BE2C (cell line): ENCODE results near the gene GRIK1.

Experiments used
- DNase-seq: peaks from one replicate; pipeline ENCODE4 v3.0.0-alpha.2; 2020
- H3K27me3 ChIP-seq: fragments of 250-450 bp; sonication (Bioruptor Pico); 2 replicates; pipeline ENCODE4 v1.5.1; 2020; ENCODE audit warnings: mild to moderate bottlenecking
- H3K36me3 ChIP-seq: fragments of 250-450 bp; sonication (Bioruptor Pico); 2 replicates; pipeline ENCODE4 v1.5.1; 2020; ENCODE audit warnings: mild to moderate bottlenecking
- H3K4me1 ChIP-seq: fragments of 250-450 bp; sonication (Bioruptor Pico); 2 replicates; pipeline ENCODE4 v1.5.1; 2020
- H3K4me3 ChIP-seq: 2 replicates; pipeline ENCODE4 v1.5.1; 2011; ENCODE audit warnings: low read depth, low read length
- H3K9me3 ChIP-seq: fragments of 250-450 bp; sonication (Bioruptor Pico); 2 replicates; pipeline ENCODE4 v1.5.1; 2020
- TF ChIP-seq, protein P1 (sequence below): IDR thresholded peaks from 2 replicates; pipeline ENCODE4 v1.5.1; 2012; ENCODE audit warnings: mild to moderate bottlenecking, low read depth, low read length

GRIK1 gene

DNA sequence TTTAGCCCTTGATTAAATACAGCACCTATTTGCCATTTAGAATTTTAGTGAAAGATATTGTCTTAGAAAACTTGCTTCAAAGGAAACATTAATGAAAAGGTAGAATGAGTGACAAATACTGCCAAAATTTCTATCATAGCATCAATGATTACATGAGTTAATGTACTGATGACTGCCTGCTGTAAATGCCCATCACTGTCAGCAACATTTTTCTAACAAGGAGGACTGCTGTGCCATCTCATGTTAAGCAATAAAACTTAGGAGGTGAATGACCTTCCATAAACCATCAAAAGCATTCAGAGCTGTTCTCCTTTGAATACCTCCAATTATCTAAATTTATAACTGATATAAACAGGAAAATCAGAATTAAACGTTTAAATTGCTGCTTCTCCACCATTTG, 54.3 kb downstream of the GRIK1 start:
- no peak for DNase-seq
- TF ChIP-seq, protein P1, sequence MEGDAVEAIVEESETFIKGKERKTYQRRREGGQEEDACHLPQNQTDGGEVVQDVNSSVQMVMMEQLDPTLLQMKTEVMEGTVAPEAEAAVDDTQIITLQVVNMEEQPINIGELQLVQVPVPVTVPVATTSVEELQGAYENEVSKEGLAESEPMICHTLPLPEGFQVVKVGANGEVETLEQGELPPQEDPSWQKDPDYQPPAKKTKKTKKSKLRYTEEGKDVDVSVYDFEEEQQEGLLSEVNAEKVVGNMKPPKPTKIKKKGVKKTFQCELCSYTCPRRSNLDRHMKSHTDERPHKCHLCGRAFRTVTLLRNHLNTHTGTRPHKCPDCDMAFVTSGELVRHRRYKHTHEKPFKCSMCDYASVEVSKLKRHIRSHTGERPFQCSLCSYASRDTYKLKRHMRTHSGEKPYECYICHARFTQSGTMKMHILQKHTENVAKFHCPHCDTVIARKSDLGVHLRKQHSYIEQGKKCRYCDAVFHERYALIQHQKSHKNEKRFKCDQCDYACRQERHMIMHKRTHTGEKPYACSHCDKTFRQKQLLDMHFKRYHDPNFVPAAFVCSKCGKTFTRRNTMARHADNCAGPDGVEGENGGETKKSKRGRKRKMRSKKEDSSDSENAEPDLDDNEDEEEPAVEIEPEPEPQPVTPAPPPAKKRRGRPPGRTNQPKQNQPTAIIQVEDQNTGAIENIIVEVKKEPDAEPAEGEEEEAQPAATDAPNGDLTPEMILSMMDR = no peak

GRCh38 chr21:29875873-29876272, 63.9 kb downstream of the GRIK1 start:
- no peaks in the 10 kb centered on the region for H3K9me3 ChIP-seq
- H3K27me3 ChIP-seq = no peaks in the 10 kb centered on the region
- no peak for DNase-seq
- no peak overlapping the region for H3K4me3 ChIP-seq
- TF ChIP-seq, protein P1 = no peak
- no peaks in the 10 kb centered on the region for H3K4me1 ChIP-seq
- H3K36me3 ChIP-seq = no peaks in the 10 kb centered on the region

More for the DNA sequence above, 54.3 kb downstream of the GRIK1 start:
- Histone ChIP-seq H3K36me3 (no peaks in the 10 kb centered on the region), H3K4me3 (no peak overlapping the region), H3K9me3 (no peaks in the 10 kb centered on the region), H3K27me3 (no peaks in the 10 kb centered on the region), H3K4me1 (no peaks in the 10 kb centered on the region)

DNA sequence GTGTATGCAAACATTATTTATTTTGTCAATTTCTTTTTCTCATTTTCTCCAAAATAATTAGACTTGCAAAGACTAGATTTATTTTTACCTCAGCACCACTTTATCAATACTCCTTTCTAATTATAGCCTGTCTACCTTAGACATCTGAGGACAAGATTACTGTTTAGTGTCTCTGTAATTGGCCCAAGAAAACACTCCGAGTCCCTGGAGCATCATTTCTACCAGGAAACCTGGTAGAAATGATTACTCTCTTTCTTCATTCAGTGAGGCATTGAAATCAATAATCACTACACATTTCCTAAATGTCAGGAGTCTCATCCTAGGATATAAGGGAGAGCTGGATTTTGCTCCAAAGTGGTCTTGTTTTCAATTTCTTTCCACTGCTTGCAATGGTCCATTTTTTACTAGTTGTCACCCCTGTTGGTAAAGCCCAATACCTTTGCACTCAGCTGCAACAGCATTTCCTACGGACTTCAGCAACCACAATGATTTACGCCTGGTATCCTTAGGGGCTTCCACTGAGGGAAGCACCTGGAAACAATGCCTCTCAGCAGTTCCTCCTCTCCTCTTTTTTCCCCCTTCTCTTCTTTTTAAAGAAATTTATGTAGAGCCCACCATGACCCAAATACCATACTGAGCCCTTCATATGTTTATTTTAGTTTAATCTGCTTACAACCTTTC, 64.6 kb downstream of the GRIK1 start:
- no peaks in the 10 kb centered on the region for H3K27me3 ChIP-seq
- TF ChIP-seq, protein P1 = no peak
- H3K4me3 ChIP-seq = no peak overlapping the region
- H3K36me3 ChIP-seq = no peaks in the 10 kb centered on the region
- no peaks in the 10 kb centered on the region for H3K9me3 ChIP-seq
- DNase-seq = no peak
- H3K4me1 ChIP-seq = no peaks in the 10 kb centered on the region

GRCh38 chr21:29873908-29874307, 65.9 kb downstream of the GRIK1 start:
- H3K4me1 ChIP-seq = no peaks in the 10 kb centered on the region
- TF ChIP-seq, protein P1 = no peak

DNA sequence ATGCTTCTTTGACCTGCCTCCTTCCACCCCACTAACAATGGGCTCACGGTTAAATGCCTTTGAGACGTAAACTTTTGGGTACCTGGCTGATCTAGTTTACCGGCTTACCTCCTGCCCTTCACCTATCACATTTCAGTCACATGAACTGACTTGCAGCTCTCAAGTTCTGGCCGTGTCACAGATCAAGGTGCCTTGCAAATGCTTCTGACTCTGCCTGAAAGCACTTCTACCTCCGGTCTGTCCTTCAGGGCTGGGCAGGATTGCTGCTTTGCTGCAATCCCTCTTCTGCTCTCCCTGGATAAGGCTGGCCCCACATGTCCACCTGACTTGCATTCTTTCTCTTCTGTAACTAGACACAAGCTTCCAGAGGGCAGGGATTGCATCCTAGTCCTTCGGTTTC, 69.0 kb downstream of the GRIK1 start:
- no peak overlapping the region for H3K4me3 ChIP-seq
- TF ChIP-seq, protein P1 = no peak
- no peaks in the 10 kb centered on the region for H3K27me3 ChIP-seq
- H3K4me1 ChIP-seq = no peaks in the 10 kb centered on the region
- no peaks in the 10 kb centered on the region for H3K36me3 ChIP-seq
- H3K9me3 ChIP-seq = no peaks in the 10 kb centered on the region
- no peak for DNase-seq

More at GRCh38 chr21:29873908-29874307, 65.9 kb downstream of the GRIK1 start:
- Histone ChIP-seq H3K27me3 (no peaks in the 10 kb centered on the region), H3K4me3 (no peak overlapping the region), H3K9me3 (no peaks in the 10 kb centered on the region), H3K36me3 (no peaks in the 10 kb centered on the region)
- no peak for DNase-seq

DNA sequence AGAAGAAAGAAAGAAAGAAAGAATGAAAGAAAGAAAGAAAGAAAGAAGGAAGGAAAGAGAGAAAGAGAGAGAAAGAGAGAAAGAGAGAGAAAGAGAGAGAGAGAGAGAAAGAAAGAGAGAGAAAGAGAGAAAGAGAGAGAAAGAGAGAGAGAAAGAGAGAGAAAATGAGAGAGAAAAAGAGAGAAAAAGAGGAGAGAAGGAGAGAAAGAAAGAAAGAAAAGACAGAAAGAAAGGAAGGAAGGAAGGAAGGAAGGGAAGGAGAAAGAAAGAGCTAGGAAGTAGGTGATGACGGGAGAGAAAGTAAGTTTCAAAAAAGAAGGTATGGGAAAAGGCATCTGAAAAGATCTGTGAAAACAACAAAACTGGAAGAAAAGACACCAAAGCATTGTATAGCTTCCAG, 72.0 kb downstream of the GRIK1 start:
- H3K9me3 ChIP-seq = no peaks in the 10 kb centered on the region
- no peak for DNase-seq
- TF ChIP-seq, protein P1 = no peak
- H3K36me3 ChIP-seq = no peaks in the 10 kb centered on the region
- H3K27me3 ChIP-seq = no peaks in the 10 kb centered on the region
- H3K4me3 ChIP-seq = no peak overlapping the region
- H3K4me1 ChIP-seq = no peaks in the 10 kb centered on the region
